AG20443 (cell line): ENCODE data around the gene PHLDA3.
"Not testable (repeated sequence)": the region's sequence is repeated elsewhere in the genome, so short reads cannot be mapped to it uniquely, and the experiment has no call there.

Experiments used
- DNase-seq: peaks from one replicate; pipeline ENCODE4 v3.0.0; 2012; ENCODE audit warnings: low spot score, mixed read lengths

PHLDA3 gene

DNA sequence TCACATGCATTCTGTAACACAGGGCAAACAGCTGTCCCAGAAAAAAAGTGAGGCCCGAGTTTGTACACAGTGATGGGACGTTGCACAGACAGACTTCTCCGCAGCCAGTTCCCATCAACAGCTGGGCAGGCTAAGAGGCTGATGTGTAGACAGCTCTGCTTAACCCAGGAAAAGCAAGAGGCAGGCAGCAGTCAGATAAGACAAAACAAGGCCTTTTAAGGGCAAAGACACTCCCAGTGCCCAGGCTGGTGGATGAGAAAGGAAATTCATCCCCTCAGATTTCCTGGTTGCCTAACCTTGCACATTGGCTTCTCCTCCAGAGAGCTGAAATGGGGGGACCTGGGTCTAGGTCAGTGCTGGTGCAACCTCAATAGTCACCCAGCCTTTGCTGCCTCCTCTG is 17.2 kb upstream of the PHLDA3 start:
- DNase-seq: no peak

DNA sequence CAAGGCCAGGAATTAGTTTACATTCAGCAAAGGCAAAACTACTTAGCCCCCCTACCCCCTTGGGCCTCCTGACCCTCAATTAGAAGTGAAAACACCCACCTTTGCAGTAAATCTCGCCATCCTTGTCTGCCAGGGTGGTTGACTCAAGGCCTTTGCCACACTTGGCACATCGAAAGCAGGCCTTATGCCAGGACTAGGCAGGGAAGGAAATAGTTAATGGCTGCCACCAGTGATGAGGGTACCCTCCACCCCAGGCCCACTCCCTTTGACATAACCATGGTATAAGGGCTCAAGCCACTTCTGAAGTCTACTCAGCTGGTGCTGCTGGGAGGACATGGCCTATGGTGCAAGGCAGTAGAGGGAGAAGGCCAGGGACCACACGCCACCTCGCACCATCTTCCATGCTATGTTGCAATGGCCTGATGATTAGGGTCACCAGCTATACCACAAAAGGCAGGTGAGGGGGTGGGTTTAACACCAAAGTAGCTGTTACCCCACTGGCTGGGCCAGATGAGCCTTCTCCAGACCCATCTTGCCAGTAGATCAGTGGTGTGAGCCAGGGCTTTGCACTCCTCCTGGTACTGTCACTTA is 16.3 kb upstream of the PHLDA3 start:
- DNase-seq: no peak

GRCh38 chr1:201483373-201483949 is 14.5 kb upstream of the PHLDA3 start:
- DNase-seq: no peak

DNA sequence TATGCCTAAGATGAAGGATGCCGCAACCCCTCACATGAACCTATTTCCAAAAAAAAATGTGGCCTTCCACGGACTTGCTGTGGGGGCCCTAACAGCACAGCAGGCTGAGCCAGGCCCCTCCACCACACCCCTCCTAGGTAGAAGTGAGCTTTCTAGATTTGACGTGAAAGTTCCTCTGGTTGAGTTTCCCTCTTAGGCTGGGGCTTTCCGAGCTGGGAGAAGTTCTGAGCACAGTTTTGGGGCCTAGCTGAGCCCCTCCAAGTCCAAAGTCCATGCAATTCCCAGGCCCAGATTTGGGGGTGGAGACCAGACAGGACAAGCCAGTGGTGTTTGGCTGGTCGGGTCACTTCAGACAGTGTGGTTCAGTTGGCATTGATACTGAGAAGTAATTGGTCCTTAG is 13.8 kb upstream of the PHLDA3 start:
- DNase-seq: no peak

DNA sequence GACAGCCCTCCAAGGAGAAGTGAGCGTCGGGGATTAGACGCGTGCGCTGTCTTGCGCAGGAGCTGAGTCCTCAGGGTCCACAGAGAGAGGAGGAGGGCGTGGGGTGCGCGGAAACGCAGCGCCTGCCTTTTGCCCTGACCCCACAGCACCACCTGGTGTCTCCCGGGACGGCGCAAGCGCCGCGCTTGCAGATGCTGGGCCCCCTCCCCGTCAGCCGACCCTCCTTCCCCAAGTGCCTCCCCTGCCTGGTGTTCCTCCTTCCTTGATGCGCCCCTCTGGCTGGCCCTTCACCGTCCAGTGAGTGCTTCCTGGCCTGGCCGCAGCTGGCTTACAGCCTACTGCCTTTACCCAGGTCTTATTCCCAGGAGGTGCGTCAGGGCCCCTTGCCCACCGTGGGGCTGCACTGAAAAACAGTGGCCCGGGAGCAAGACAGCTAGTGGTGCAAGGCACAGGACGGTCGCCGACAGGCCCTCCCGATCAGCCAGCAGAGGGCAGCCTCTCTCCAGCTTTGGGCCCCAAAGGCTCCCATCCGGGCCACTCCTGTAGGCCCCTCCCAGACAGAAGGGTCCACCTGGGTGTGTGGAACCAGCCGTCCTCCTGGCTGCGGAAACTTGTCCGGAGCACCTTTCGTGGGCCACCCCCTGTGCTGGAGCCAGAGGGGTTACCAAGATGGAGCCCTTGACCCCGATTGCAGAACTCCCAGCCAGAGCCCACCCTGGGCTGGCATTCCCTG is 12.9 kb upstream of the PHLDA3 start:
- DNase-seq: peak; percentile 89

DNA sequence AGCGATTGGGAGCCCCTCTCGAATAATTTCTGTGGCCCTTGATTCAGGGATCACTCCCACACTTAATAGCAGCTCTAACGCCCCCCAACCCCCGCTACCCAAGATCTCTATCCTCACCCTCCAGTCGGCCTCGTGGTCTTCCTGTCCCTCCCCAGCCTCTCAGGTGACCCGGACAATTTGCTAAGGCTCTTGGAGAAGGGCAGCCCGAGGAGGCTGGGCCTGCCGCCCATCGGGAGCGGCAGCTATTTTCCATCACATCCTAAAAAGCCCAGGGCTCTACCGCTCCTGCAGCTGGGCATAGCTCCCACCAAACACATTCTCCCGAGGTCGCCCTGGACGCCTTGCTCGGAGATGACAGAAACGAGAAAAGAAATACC is 12.0 kb upstream of the PHLDA3 start:
- DNase-seq: no peak

DNA sequence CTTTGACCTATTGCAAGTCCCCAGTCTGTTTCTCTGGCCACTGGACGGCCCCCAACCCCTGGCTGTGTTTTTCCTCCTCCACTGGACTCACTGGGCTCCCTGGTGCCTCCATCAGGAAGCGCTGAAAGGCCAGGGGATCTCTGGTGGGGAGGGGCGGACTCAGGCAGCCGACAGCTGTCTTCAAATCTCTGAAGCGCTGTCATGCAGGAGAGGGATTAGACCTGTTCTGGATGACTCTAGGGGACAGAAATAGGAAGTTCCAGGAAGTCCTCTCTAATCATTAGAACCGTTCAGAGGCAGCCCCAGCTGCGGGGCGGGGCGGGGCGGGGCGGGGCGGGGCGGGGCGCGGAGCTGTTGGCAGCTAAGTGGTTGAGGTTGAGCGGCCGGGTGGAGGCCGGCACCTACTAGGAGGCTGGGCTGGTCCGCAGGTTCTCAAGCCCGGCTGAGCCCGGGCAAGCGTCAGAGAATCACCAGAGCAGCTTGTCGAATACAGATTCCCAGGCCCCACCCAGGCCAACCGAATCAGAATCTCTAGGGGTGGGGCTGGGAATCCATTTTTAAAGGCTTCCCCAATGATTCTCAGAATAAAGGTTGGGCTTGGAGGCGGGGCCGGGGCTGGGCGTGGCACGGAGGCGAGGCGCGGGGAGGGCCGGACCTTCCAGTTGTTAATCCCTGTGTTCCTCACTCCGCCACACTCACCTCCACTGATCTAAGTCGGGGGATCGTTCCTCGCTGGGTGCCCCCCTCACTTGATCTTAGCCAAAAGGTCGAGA is 11.4 kb upstream of the PHLDA3 start:
- peak; percentile 76 for DNase-seq

- DNase-seq: no peak
These were observed 10.3 kb upstream of the PHLDA3 start for GRCh38 chr1:201479201-201479730.

- not testable (repeated sequence) for DNase-seq
These were observed 9.7 kb upstream of the PHLDA3 start for GRCh38 chr1:201478666-201479065.

- DNase-seq: peak; percentile 45
These were observed 7.8 kb upstream of the PHLDA3 start for GRCh38 chr1:201476670-201477344.

DNA sequence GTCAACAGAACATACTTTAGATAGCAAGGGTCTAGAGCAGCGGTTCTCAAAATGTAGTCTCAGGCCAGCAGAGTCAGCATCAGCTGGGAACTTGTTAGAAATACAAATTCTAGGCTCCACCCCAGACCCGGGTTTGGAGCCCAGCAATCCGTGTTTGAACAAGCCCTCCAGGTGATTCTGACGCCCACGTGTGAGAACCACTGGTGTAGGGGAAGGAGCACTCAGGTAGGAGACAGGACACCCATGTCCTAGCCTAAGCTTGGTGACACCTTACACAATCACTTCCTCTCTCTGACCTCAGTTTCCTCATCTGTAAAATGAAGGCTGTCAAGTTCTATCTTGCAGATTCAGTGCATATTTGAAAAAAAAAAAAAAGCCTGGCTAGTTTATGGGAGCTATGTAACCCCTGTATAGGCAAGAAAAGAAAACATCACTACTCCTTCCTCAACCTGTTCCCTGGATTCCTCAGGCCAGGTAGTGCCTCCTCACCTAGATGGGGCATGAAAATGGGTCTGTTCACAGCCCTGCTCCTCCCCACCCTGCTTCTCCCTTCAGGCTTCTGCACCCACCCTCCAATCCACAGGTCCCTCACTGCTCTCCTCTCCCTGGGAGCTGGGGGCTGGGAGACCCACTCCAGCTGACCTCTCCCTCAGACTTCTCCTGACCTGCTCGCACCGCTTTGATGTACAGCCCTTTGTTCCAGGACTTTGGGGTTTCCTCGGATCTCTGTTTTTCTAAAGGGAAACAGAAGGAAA is 7.1 kb upstream of the PHLDA3 start:
- DNase-seq: no peak

DNA sequence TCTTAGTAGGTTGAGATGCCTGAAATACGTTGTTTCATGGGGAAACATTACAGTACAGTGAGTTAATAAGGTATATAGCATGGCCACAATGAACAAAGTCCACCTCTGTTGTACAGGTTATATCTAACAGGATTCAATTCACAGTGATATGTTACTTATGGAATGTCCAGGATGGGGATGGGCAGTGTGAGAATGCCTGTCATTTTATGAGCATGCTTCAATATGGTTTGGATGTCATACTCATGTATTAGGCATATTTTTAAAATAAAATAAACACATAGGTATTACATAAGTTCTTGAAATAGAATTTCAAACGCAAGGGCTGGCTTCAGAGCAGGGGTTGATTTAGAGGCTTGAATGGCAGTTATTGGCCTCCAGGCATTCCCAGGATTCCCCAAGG is 6.1 kb upstream of the PHLDA3 start:
- DNase-seq: no peak

- DNase-seq: no peak
These were observed 4.3 kb upstream of the PHLDA3 start for GRCh38 chr1:201473296-201473695.

DNA sequence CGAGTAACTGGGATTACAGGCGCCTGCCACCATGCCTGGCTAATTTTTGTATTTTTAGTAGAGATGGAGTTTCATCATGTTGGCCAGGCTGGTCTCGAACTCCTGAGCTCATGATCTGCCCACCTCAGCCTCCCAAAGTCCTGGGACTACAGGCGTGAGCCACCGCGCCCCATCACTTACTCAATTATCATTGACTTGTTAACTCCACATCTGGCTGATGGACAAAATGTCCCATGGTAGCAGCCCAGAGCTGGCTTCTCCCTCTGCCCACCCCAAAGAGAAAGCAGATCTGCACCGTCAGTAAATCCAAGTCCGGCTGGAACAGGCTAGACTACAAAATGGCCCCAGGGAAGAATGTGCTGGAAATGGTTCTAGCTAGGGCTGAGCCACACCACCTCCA is 3.3 kb upstream of the PHLDA3 start:
- not testable (repeated sequence) for DNase-seq

GRCh38 chr1:201471772-201472171 is 2.8 kb upstream of the PHLDA3 start:
- peak; percentile 78 for DNase-seq

- DNase-seq: no peak
These were observed 1.6 kb upstream of the PHLDA3 start for GRCh38 chr1:201470581-201470980.

GRCh38 chr1:201469645-201470074 is 672 bp upstream of the PHLDA3 start:
- no peak for DNase-seq

- no peak for DNase-seq
These were observed 516 bp downstream of the PHLDA3 start for GRCh38 chr1:201468501-201468843.

- peak; percentile 24 for DNase-seq
These were observed 2.5 kb downstream of the PHLDA3 start for GRCh38 chr1:201466492-201466891.

DNA sequence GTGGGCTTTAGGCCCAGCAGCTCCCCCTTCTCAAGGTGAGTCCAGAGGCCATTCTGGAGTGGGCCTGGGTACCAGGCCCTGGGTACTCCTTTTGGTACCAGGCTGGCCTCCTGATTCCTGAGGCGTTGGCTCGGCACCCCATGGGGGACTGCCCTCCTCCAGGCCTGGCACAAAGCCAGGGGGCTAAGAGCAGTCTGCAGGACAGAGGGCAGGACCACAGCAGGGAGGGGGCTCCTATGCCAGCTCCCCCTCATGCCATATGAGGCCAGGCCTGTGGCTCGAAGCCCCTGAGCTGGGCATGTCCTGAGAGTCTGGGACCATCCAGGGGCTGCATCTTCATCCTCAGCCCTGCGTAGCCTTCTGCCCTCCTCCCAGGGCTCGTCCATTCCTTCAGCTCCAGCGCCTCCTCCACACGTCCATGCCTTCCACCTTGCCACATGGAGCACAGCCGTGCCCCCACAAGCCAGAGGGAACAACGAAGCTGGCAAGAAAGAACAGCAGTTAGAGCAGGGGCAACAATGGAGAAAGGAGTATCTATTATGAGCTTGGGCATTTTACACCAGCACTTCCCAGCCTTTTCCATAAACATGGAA is 3.2 kb downstream of the PHLDA3 start:
- no peak for DNase-seq

DNA sequence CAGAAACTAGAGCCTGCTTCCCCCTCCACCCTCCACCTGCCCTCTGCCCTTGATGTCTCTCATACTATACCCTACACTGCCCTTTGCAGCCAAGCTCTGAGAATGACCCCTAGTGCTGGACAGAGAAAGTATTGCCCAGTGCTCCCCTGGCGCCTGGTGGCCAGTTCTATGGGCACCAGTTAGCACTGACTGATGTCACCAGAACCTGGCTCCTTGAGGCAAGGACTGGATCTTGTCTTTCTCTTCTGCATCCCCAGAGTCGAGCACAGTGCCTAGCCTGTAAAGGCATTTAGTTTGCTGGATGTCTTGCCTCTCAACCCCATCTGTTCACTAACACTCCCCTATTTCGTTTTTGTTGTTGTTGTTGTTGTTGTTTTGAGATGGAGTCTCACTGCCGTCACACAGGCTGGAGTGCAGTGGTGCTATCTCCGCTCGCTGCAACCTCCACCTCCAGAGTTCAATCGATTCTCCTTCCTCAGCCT is 5.9 kb downstream of the PHLDA3 start:
- peak; percentile 20 for DNase-seq
